DMS153 treated with DMSO at 0.1 percent for 48 hours (cell line): ENCODE measurements around the gene STX11.

ENCODE experiments used
- DNase-seq: peaks from one replicate; lab custom pipeline; 2025; ENCODE audit not compliant: unreplicated experiment; lab: John Stamatoyannopoulos, UW

The STX11 gene

DNA sequence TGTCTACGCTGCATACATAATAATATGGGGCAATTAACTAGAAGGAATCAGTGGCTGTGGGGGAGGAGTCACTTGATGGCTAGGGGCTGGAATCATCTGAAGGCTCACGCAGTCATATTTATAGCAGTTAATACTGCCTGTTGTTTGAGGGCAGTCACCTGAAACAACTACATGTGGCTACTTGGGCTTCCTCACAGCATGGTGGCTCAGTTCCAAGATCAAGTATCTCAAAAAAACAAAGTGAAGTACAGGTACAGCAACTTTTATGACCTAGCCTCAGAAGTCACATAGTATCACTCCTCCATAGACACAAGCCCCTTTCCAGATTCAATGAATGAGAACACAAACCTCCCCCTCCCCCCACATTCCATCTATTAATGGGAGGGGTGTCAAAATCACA, 63.7 kb downstream of the STX11 start:
- no peak for DNase-seq

DNA sequence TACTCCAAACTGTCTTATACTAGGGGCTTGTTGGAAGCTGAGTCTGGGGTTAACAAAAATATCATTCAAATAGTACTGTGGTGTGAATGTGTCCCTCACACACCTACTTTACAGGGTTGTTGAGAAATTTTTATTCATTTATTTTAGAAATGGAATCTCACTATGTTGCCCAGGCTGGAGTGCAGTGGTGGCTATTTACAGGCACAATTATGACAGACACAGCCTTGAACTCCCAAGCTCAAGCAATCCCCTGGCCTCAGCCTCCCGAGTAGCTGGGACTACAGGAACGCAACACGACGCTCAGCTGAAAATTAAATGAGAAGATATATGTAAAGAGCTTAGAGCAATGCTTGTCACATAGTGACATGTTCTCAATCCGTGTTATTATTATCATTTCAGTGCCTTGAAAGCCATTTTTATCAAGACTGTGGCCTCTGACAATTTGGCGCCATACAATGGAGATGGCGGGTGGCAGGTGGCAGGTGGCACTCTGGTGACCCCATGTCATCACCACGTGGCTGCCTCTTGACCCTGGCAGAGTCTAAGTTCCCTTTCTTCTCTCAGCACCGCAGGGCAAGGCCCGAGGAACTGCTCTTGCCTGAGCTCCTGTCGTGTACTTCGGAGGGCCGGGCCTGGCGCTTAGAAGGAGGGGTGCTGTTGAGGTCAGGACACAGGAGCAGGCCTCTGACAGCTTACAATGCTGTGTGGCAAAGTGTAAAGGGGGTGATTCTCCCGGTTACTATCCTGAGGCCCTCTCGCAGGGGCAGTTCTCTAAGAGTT, 64.5 kb downstream of the STX11 start:
- DNase-seq: no peak

DNA sequence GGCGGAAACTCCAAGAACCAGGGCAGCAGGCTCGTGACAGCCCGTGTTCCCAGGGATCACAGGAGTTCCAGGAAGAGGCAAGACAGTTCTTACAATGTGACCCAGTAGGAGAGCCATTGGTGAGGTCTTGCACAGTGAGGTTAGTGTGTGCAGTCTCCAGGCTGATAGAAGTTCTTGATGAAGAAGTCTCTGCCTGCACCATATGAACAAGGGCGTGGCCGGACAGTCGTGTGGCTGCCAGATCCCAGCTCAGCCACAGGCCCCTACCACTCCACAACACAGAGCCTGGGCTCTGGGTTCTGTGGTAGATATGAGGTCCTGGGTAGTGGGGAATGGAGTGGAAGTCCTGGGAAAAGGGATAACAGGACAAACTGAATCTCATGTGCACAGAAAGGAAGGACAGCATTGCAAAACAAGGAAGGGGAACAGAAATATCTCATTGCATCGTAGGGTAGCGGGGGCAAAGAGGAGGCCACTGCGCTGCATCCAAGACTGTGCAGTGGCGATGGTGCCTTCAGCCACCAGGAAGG, 65.2 kb downstream of the STX11 start:
- DNase-seq: no peak

DNA sequence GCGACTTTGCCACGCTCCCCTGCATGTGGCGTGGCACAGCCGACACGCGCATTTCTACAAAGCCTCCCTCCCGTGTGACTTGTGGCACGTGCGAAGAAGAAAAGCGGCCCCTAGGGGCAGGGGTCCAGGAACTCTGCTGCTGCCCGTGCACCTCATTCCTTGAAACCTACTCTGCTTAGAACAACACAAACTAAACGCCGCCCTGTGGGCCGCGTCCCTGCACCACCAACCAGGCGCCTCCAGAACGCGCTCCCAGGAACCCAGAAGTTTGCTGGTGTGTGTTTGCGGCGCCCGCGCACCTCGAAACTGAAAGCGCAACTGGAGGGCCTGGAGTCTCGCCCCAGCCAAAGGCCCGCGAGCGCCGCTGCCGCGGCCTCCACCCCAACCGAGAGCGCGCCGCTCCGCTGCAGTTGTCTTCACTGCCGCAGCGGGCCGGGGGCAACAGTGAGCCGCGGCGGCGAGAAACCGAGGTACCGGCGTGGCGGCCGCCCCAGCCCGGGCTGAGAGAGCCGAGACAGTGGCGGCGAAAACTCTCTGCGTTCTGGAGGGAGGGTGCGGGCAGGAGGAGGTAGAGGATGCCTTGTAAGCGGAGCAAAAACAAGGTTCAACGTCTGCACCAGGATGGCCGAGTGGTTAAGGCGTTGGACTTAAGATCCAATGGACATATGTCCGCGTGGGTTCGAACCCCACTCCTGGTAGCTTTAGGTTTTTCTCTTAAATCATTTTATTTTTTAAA, 65.8 kb downstream of the STX11 start:
- peak; percentile 98 for DNase-seq

- DNase-seq: no peak
Measured at GRCh38 chr6:144216668-144217218, 66.4 kb downstream of the STX11 start.

GRCh38 chr6:144217264-144217663, 66.9 kb downstream of the STX11 start:
- no peak for DNase-seq

DNA sequence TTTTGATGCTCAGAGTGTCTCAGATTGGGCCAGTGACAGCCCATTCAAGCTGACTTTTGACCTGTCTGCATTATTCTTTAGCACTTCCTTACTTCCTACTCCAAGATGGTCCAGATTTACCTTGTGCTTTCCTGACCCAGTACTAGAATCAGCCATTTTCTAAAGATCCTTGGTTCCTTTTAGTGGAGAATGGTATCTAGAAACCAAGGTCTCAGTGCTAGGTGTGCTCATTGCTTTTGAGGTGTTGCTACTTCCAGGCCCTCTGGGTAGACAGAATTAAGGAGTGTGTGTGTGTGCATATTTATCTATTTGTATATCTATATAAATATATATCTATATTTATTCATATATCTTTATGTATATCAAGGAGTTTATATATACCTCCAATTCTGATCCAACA, 67.5 kb downstream of the STX11 start:
- DNase-seq: no peak

GRCh38 chr6:144219056-144219685, 68.9 kb downstream of the STX11 start:
- peak; percentile 8 for DNase-seq

DNA sequence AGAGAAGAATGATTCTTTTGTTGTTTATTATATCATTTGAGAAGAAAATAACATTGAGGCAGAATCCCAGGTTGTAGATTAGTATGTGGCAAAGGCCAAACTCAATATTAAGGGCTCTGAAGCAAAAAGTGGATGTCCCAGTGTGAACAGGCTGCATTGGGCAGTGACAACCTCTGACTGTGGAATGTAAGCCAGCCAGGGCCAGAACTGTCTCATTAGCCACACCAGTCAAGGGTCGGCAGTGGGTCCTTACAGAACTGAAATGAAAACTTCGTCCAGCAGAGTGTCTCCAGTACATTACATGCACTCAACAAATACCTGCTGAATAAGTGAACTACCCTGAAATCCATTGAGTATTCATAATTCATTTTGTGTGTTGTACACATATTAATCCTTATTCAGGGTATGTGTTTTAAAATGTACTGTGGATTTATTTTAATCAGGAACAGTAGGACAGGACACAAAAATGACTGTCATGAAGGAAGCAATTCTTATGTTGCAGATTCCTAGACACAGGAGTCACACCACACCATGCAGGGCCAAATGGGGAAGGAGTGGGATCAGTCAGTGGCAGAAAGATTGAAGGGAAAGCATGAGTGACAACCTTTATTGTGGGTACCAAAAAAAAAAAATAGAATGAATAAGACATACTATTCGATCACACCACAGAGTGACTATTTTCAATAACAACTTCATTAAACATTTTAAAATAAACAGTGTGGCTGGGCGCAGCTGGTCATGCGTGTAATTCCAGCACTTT, 69.9 kb downstream of the STX11 start:
- DNase-seq: no peak

DNA sequence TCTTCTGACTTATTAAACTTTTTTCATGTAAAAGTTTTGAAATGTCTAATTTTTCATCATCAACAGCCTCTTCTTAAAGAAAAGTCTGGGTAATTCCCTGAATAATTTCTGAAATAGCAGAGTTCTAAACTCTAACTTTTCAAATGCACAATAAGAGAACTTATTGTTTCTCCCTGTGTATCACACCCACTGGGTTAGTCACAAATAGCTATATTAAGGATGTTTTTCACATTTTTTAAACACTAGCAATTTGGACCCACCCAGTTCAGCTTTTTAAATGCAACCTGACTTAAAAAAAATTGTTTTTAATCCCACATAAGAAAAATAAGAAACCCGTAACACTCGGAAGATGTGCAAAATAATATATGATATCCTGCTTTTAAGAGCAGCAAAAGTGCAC, 73.4 kb downstream of the STX11 start:
- DNase-seq: no peak

- DNase-seq: no peak
Measured at GRCh38 chr6:144231721-144232120, 81.4 kb downstream of the STX11 start.

DNA sequence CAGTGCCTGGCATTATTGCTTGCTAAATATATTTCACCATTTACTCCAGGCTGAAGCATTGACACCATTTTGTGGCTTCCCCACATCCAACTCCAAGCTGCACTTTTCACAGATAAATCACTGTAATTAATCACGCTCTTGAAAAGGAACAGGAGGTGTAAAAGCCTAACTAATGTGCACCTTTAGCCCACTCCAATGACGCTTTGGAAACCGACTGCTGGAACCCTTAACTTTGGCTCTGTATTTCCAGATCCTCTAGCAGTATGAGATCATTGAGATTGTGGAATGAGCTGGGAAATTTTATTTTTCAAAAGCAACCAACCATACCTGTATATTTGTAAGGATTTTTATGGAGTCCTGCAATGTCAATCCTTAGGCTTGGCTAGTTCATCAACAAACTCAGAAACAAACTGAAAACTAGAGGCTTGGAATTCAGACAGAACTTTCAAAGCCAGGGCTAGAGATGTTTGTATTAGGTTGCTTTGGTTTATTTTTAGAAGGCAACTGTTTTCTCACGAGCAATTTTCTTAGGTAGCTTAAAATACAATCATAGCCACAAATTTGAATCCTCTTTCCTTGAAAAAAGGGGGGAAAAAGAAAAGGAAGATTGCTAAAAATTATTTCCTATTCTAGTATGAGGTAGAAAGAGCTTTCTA, 82.0 kb downstream of the STX11 start:
- no peak for DNase-seq

GRCh38 chr6:144232832-144233230, 82.5 kb downstream of the STX11 start:
- DNase-seq: no peak

DNA sequence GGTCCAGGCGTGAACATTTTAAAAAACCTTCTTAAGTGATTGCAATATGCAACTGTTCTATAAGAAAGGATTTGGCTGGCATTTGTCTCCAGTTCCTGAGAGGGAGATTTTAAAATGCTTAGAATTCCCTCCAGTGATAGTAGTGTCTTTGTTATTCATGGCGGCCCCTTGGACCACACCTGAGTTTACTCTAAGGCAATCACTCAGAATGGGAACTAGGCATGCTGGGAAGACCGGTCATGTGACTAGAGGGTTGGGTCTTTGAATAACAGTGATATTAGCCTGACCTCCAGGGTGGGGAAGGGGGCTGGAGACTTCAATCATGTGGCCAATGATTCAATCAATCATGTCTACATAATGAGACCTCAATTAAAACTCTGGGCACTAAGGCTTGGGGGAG, 84.1 kb downstream of the STX11 start:
- DNase-seq: no peak

DNA sequence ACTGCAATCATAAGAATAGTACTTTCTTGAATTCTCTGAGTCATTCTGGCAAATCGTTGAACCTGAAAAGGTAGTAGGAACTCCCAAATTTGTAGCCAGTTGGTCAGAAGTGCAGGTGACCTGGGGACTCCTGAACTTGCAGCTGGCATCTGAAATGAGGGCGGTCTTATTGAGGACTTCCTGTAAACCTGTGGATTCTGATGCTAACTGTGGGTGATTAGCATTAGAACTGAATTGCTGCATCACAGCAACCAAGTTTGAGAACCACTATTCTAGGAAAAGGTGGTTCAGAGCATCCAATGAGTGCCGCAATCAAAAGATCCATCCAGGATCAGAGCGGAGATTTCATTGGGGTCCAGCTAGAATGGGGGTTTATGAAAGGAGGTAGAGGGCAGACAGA, 84.6 kb downstream of the STX11 start:
- DNase-seq: no peak
